K562 (cell line): Measurements from ENCODE around the gene ADGRB2. TPM values are rescaled to one million over a fixed set of nuclear protein-coding genes. Genes with fewer than 3 reads are reported as not detected.

Experiments used
- EGR1 ChIP-seq: fragments of 450-650 bp; conservative IDR thresholded peaks from 2 replicates; pipeline ENCODE4 v1.6.1; 2017; ENCODE audit warnings: mild to moderate bottlenecking
- POLR3A ChIP-seq: IDR thresholded peaks from 2 replicates; pipeline ENCODE4 v1.6.1; 2011; ENCODE audit warnings: borderline replicate concordance, mild to moderate bottlenecking, moderate library complexity; ENCODE audit not compliant: insufficient read length, insufficient read depth; ENCODE audit errors: extremely low read depth
- RAD21 ChIP-seq, 2 experiments: fragments of 250-450 bp in 1 of 2; fragments of 450-650 bp in 1 of 2; sonication (Bioruptor Pico) in 1 of 2; formaldehyde crosslinking in 1 of 2; IDR thresholded peaks in 1 of 2; conservative IDR thresholded peaks in 1 of 2; 2 replicates each; pipeline versions ENCODE4 v1.4.0 to v1.8.0; 2020 to 2022; ENCODE audit warnings: mild to moderate bottlenecking in 2 of 2, moderate library complexity in 1 of 2
- TEAD1 ChIP-seq, 2 experiments: fragments of 450-650 bp in 1 of 2; sonication (generic) in 1 of 2; formaldehyde crosslinking; IDR thresholded peaks; 2 replicates each; pipeline versions ENCODE4 v1.4.0 to v1.8.0; 2020 to 2022; ENCODE audit warnings: mild to moderate bottlenecking in 2 of 2, missing genetic modification reagents in 1 of 2
- WHSC1 ChIP-seq: IDR thresholded peaks from one replicate; pipeline ENCODE4 v1.6.1; 2012; ENCODE audit warnings: low read length, control low read depth, inconsistent platforms
- polyA plus RNA-seq, 8 experiments: library from polyadenylated mRNA; depleted of rRNA in 4 of 8; stranded (reverse) in 5 of 8; unstranded in 3 of 8; fragments of >200 nt; fragmentation: Nextera tagmentation in 2 of 8; fragmentation: Illumina TruSeq in 1 of 8; extraction: Ambion mirVana in 2 of 8; extraction: Trizol in 1 of 8; gene quantifications; 2 replicates each; pipeline versions ENCODE4 v1.2.1 to v1.2.3, GENCODE V29; 2011 to 2014; ENCODE audit warnings: inconsistent platforms in 1 of 8, missing spikeins in 1 of 8
- total RNA-seq, 7 experiments: library from RNA; depleted of rRNA in 6 of 7; stranded (reverse); fragments of >200 nt in 6 of 7; fragmentation: Illumina TruSeq in 2 of 7; extraction: Trizol in 2 of 7; gene quantifications; 2 replicates each; pipeline versions ENCODE4 v1.2.1 to v1.2.3, GENCODE V29; 2011 to 2021; ENCODE audit warnings: low replicate concordance in 1 of 7
- TF ChIP-seq, protein P1 (sequence below), 2 experiments: fragments of 450-650 bp; formaldehyde crosslinking in 1 of 2; IDR thresholded peaks; 2 replicates each; pipeline versions ENCODE4 v1.4.0 to v1.6.1; 2014 to 2020; ENCODE audit warnings: mild to moderate bottlenecking in 2 of 2, borderline replicate concordance in 1 of 2, low read depth in 1 of 2
- TF ChIP-seq, protein P2 (sequence below), 3 experiments: fragments of 200-800 bp in 1 of 3; sonication (Bioruptor generic) in 1 of 3; sonication (generic) in 1 of 3; formaldehyde crosslinking in 1 of 3; IDR thresholded peaks; 2 replicates each; pipeline versions ENCODE4 v1.6.1 to v1.8.0; 2016 to 2022; ENCODE audit warnings: mild to moderate bottlenecking in 2 of 3, missing compliant biosample characterization in 2 of 3, missing genetic modification characterization in 2 of 3, missing genetic modification reagents in 1 of 3
- TF ChIP-seq, protein P3 (sequence below): IDR thresholded peaks from 2 replicates; pipeline ENCODE4 v1.6.1; 2011; ENCODE audit warnings: borderline replicate concordance, low read depth, mild to moderate bottlenecking, moderate library complexity, low read length; ENCODE audit not compliant: insufficient read depth, poor library complexity, severe bottlenecking
- TF ChIP-seq, protein P4 (sequence below): fragments of 450-650 bp; formaldehyde crosslinking; IDR thresholded peaks from 2 replicates; pipeline ENCODE4 v1.4.0; 2020; ENCODE audit warnings: mild to moderate bottlenecking, mixed read lengths

The ADGRB2 gene
- total and polyA plus RNA-seq, 9 of the 15 experiments (the other 6 are each of a cell fraction or from before 2014, with no cell fraction given), result 0.04 to 0.23 (median 0.20) TPM; not detected in 2

DNA sequence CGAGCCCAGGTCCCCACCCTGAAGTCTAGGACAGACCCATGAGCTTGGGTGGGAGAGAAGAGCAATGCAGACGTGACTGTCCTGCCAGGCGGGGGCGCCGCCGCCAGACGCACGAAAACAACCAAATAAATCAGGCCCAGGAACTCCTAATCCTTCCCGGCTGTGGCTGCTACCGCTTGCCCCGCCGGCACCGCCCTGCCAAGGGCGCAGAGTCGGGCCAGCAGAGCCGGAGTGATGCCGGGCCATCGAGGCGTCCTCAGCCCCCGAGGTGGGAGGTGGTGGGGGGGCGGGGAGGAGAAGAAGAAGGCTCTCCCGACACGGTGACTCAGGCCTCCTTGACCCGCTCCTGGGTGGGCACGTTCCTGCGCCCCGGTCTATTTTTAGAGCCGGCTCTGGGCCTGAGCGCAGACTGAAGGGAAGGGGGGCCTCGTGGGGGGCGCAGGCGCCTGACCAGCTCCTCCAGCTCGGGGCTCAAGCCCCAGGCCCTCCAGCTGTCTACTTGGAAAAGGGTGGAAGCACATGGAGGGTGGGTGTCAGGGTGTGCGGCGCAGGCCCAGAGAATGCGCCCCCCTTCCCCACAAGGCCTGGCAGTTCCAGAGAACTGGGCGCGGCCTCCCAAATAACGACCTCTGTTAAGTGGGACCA lies 49.6 kb downstream of the ADGRB2 start (continued):
- TF ChIP-seq, protein P1, sequence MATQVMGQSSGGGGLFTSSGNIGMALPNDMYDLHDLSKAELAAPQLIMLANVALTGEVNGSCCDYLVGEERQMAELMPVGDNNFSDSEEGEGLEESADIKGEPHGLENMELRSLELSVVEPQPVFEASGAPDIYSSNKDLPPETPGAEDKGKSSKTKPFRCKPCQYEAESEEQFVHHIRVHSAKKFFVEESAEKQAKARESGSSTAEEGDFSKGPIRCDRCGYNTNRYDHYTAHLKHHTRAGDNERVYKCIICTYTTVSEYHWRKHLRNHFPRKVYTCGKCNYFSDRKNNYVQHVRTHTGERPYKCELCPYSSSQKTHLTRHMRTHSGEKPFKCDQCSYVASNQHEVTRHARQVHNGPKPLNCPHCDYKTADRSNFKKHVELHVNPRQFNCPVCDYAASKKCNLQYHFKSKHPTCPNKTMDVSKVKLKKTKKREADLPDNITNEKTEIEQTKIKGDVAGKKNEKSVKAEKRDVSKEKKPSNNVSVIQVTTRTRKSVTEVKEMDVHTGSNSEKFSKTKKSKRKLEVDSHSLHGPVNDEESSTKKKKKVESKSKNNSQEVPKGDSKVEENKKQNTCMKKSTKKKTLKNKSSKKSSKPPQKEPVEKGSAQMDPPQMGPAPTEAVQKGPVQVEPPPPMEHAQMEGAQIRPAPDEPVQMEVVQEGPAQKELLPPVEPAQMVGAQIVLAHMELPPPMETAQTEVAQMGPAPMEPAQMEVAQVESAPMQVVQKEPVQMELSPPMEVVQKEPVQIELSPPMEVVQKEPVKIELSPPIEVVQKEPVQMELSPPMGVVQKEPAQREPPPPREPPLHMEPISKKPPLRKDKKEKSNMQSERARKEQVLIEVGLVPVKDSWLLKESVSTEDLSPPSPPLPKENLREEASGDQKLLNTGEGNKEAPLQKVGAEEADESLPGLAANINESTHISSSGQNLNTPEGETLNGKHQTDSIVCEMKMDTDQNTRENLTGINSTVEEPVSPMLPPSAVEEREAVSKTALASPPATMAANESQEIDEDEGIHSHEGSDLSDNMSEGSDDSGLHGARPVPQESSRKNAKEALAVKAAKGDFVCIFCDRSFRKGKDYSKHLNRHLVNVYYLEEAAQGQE (IDR thresholded peaks at IDR 0.05; ENCODE audit: borderline replicate concordance), result peak; percentile 42; the same call in 1 of the 2 replicates
- TF ChIP-seq, protein P1 (CRISPR knock-in tag; IDR thresholded peaks at IDR 0.05; ENCODE audit: low read depth), result no peak
- TF ChIP-seq, protein P2, sequence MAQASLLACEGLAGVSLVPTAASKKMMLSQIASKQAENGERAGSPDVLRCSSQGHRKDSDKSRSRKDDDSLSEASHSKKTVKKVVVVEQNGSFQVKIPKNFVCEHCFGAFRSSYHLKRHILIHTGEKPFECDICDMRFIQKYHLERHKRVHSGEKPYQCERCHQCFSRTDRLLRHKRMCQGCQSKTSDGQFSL (CRISPR knock-in tag; IDR thresholded peaks at IDR 0.05), result peak; percentile 82
- TF ChIP-seq, protein P2 (tag; IDR thresholded peaks at IDR 0.05), result no peak
- TF ChIP-seq, protein P3, sequence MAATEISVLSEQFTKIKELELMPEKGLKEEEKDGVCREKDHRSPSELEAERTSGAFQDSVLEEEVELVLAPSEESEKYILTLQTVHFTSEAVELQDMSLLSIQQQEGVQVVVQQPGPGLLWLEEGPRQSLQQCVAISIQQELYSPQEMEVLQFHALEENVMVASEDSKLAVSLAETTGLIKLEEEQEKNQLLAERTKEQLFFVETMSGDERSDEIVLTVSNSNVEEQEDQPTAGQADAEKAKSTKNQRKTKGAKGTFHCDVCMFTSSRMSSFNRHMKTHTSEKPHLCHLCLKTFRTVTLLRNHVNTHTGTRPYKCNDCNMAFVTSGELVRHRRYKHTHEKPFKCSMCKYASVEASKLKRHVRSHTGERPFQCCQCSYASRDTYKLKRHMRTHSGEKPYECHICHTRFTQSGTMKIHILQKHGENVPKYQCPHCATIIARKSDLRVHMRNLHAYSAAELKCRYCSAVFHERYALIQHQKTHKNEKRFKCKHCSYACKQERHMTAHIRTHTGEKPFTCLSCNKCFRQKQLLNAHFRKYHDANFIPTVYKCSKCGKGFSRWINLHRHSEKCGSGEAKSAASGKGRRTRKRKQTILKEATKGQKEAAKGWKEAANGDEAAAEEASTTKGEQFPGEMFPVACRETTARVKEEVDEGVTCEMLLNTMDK, result peak; percentile 35
- TF ChIP-seq RAD21 (CRISPR knock-in tag; conservative IDR thresholded peaks at IDR 0.05 in 1 of 2, IDR thresholded peaks at IDR 0.05 in 1 of 2), result peak; percentile 8 to 50; a peak in 2 of 4 replicates
- 0 out of 4 replicates have a peak, but pooled peaks of 1 of the 2 experiments have one; percentile 20 for TF ChIP-seq TEAD1 (CRISPR knock-in tag; IDR thresholded peaks at IDR 0.05)
- TF ChIP-seq, protein P4, sequence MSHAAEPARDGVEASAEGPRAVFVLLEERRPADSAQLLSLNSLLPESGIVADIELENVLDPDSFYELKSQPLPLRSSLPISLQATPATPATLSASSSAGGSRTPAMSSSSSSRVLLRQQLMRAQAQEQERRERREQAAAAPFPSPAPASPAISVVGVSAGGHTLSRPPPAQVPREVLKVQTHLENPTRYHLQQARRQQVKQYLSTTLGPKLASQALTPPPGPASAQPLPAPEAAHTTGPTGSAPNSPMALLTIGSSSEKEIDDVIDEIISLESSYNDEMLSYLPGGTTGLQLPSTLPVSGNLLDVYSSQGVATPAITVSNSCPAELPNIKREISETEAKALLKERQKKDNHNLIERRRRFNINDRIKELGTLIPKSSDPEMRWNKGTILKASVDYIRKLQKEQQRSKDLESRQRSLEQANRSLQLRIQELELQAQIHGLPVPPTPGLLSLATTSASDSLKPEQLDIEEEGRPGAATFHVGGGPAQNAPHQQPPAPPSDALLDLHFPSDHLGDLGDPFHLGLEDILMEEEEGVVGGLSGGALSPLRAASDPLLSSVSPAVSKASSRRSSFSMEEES (CRISPR knock-in tag), result no peak
- no peak for TF ChIP-seq POLR3A
- peak; percentile 20; the same call in 1 of the 2 replicates for TF ChIP-seq EGR1
- TF ChIP-seq WHSC1, result no peak
